SK-N-SH treated with all-trans-retinoic acid at 6 μM for 48 hours (cell line): ENCODE measurements around the gene SLC25A17.
"Not testable (repeated sequence)": the region's sequence is repeated elsewhere in the genome, so short reads cannot be mapped to it uniquely, and the experiment has no call there.

Experiments used
- ATAC-seq: fragments of 200-7000 bp; cut with Tn5 transposase; 3 replicates; pipeline ENCODE4 v1.9.1; 2020; ENCODE audit warnings: mild to moderate bottlenecking, moderate library complexity
- ARNTL ChIP-seq: fragments of 450-650 bp; formaldehyde crosslinking; IDR thresholded peaks from 2 replicates; pipeline ENCODE4 v1.5.0; 2020; ENCODE audit warnings: low read depth, mild to moderate bottlenecking, moderate library complexity, borderline replicate concordance
- BACH2 ChIP-seq: fragments of 250-450 bp; sonication (Bioruptor Pico); IDR thresholded peaks from 2 replicates; pipeline ENCODE4 v1.9.0; 2021; ENCODE audit warnings: mild to moderate bottlenecking, borderline replicate concordance
- CSDC2 ChIP-seq: fragments of 250-450 bp; sonication (Bioruptor Pico); IDR thresholded peaks from 2 replicates; pipeline ENCODE4 v1.5.0; 2020; ENCODE audit warnings: mild to moderate bottlenecking, moderate library complexity
- ESRRG ChIP-seq: fragments of 250-450 bp; sonication (Bioruptor Pico); IDR thresholded peaks from 2 replicates; pipeline ENCODE4 v1.6.1; 2021; ENCODE audit warnings: mild to moderate bottlenecking
- GLIS3 ChIP-seq: fragments of 250-450 bp; sonication (Bioruptor Pico); IDR thresholded peaks from 2 replicates; pipeline ENCODE4 v1.5.0; 2020; ENCODE audit warnings: mild to moderate bottlenecking, moderate library complexity
- ISL1 ChIP-seq: fragments of 250-450 bp; sonication (Bioruptor Pico); IDR thresholded peaks from 2 replicates; pipeline ENCODE4 v2.1.2; 2022; ENCODE audit warnings: mild to moderate bottlenecking, moderate library complexity
- OSR1 ChIP-seq: fragments of 250-450 bp; sonication (Bioruptor Pico); IDR thresholded peaks from 2 replicates; pipeline ENCODE4 v1.8.0; 2022; ENCODE audit warnings: moderate library complexity, mild to moderate bottlenecking, inconsistent platforms
- PPARA ChIP-seq: fragments of 250-450 bp; sonication (Bioruptor Pico); IDR thresholded peaks from 2 replicates; pipeline ENCODE4 v1.5.0; 2020; ENCODE audit warnings: mild to moderate bottlenecking, borderline replicate concordance
- RARB ChIP-seq: fragments of 250-450 bp; sonication (Bioruptor Pico); IDR thresholded peaks from 2 replicates; pipeline ENCODE4 v1.8.0; 2021; ENCODE audit warnings: mild to moderate bottlenecking, moderate library complexity
- SNAI2 ChIP-seq: fragments of 250-450 bp; sonication (Bioruptor Pico); IDR thresholded peaks from 2 replicates; pipeline ENCODE4 v1.5.0; 2020; ENCODE audit warnings: mild to moderate bottlenecking, moderate library complexity
- TCF4 ChIP-seq: fragments of 250-450 bp; sonication (Bioruptor Pico); IDR thresholded peaks from 2 replicates; pipeline ENCODE4 v1.8.0; 2021; ENCODE audit warnings: mild to moderate bottlenecking, moderate library complexity, borderline replicate concordance
- TOX ChIP-seq: fragments of 250-450 bp; sonication (Bioruptor Pico); IDR thresholded peaks from 2 replicates; pipeline ENCODE4 v1.8.0; 2021; ENCODE audit warnings: mild to moderate bottlenecking, moderate library complexity, borderline replicate concordance
- ZC3H10 ChIP-seq: fragments of 250-450 bp; sonication (Bioruptor Pico); IDR thresholded peaks from 2 replicates; pipeline ENCODE4 v1.5.1; 2021; ENCODE audit warnings: mild to moderate bottlenecking, moderate library complexity
- ZFP3 ChIP-seq: fragments of 250-450 bp; sonication (Bioruptor Pico); IDR thresholded peaks from 2 replicates; pipeline ENCODE4 v1.5.0; 2020; ENCODE audit warnings: mild to moderate bottlenecking, moderate library complexity
- ZFP30 ChIP-seq: fragments of 450-650 bp; formaldehyde crosslinking; IDR thresholded peaks from 2 replicates; pipeline ENCODE4 v1.5.0; 2022; ENCODE audit warnings: mild to moderate bottlenecking, moderate library complexity
- ZNF565 ChIP-seq: fragments of 450-650 bp; formaldehyde crosslinking; conservative IDR thresholded peaks from 2 replicates; pipeline ENCODE4 v1.5.0; 2020; ENCODE audit warnings: low read depth, mild to moderate bottlenecking, moderate library complexity
- ZNF70 ChIP-seq: fragments of 450-650 bp; formaldehyde crosslinking; IDR thresholded peaks from 2 replicates; pipeline ENCODE4 v1.5.0; 2020; ENCODE audit warnings: mild to moderate bottlenecking, moderate library complexity
- ZNF8 ChIP-seq: fragments of 450-650 bp; formaldehyde crosslinking; IDR thresholded peaks from 2 replicates; pipeline ENCODE4 v1.5.0; 2020; ENCODE audit warnings: mild to moderate bottlenecking, moderate library complexity
- TF ChIP-seq, protein P1 (sequence below): fragments of 250-450 bp; sonication (Bioruptor Pico); IDR thresholded peaks from 2 replicates; pipeline ENCODE4 v1.8.0; 2021; ENCODE audit warnings: low read depth, mild to moderate bottlenecking, moderate library complexity, borderline replicate concordance
- TF ChIP-seq, protein P2 (sequence below): fragments of 250-450 bp; sonication (Bioruptor Pico); IDR thresholded peaks from 2 replicates; pipeline ENCODE4 v1.5.1; 2020; ENCODE audit warnings: low read depth, mild to moderate bottlenecking, moderate library complexity
- TF ChIP-seq, protein P3 (sequence below): fragments of 250-450 bp; sonication (Bioruptor Pico); IDR thresholded peaks from 2 replicates; pipeline ENCODE4 v1.5.1; 2021; ENCODE audit warnings: mild to moderate bottlenecking, moderate library complexity
- TF ChIP-seq, protein P4 (sequence below): fragments of 250-450 bp; sonication (Bioruptor Pico); IDR thresholded peaks from 2 replicates; pipeline ENCODE4 v1.5.0; 2020; ENCODE audit warnings: mild to moderate bottlenecking, moderate library complexity

Gene SLC25A17, protein sequence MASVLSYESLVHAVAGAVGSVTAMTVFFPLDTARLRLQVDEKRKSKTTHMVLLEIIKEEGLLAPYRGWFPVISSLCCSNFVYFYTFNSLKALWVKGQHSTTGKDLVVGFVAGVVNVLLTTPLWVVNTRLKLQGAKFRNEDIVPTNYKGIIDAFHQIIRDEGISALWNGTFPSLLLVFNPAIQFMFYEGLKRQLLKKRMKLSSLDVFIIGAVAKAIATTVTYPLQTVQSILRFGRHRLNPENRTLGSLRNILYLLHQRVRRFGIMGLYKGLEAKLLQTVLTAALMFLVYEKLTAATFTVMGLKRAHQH

DNA sequence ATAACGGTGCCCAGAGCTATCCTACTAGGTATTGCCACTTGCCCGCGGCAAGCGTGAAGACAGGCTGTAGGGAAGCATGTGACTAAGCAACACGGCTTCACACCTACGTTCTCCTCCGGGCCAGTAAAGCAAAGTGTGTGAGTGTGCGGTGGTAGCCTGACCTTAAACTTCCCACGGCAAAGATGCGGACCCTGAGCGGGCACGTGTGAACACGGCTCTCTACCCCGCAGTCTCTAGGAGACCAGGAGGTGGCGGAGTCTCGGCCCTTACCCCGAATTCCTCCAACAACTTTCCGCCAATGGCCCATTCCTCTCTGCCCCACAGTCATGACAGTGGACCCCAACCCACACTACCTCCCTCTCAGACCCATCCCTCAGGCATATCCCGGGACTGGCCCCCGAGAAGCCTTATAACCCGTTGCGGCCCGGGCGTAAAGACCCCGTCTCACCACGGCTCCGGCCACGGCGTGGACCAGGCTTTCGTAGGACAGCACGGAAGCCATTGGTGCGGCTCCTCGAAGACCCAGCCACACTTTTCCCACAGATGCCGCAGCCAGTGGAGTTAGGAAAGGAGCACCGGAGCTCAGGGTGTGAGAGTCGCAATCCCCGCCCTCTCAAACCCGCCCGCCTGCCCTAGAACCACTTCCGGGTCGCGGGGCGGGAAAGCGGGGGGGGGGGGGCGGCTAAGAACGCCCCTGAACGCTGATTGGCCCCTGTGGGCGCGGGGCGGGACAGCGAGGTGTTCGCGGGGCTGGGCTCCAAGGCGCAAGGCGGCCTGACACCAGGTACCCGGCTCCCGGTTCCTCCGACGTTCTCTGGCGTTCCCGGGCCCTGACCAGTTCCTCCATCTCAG is at the start of gene SLC25A17:
SLC25A17 (minus strand) TSS at position 600 of the 852 bp plus-strand sequence; CDS start at position 502, 98 bp downstream.
- TF ChIP-seq ESRRG (no peak), ZC3H10 (CRISPR knock-in tag) (no peak), TOX (CRISPR knock-in tag) (no peak), ZNF565 (CRISPR knock-in tag) (no peak), TCF4 (CRISPR knock-in tag) (no peak), SNAI2 (CRISPR knock-in tag) (no peak), ZFP3 (CRISPR knock-in tag) (no peak)
- peak; percentile 92 for ATAC-seq

DNA sequence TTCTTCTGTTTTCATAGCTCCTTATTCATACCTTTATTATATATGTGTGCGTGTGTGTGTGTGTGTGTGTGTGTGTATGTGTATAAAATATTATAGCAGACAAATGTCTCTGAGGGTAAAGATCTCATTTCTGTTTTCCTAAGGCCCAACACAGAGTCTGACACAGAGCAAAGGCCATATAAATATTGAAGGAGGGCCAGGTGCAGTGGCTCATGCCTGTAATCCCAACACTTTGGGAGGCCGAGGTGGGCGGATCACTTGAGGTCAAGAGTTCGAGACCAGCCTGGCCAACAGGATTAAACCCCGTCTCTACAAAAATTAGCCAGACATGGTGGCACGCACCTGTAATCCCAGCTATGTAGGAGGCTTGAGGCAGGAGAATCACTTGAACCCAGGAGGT is 49.2 kb upstream of the SLC25A17 start:
- not testable (repeated sequence) for ATAC-seq

DNA sequence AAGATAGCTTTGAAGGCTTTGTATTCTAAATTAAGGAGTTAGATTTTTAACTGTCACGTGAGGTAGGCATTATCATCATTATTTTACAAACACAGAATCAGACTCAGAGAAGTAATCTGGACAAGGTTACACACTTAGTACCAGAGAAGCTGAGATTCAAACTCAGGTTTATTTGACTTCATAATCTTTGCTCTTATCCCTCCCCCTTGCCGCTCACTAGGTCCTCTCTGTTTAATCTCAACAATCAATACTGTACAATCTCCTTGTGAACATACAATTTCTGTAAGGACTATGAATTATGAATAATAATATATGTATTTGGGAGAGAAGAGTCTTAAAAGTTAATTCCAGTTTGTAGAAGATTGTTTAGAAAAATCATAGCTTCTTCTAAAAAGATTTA is 48.0 kb upstream of the SLC25A17 start:
- TF ChIP-seq ZNF70, result no peak
- no peak for TF ChIP-seq GLIS3 (CRISPR knock-in tag)
- TF ChIP-seq, protein P1, sequence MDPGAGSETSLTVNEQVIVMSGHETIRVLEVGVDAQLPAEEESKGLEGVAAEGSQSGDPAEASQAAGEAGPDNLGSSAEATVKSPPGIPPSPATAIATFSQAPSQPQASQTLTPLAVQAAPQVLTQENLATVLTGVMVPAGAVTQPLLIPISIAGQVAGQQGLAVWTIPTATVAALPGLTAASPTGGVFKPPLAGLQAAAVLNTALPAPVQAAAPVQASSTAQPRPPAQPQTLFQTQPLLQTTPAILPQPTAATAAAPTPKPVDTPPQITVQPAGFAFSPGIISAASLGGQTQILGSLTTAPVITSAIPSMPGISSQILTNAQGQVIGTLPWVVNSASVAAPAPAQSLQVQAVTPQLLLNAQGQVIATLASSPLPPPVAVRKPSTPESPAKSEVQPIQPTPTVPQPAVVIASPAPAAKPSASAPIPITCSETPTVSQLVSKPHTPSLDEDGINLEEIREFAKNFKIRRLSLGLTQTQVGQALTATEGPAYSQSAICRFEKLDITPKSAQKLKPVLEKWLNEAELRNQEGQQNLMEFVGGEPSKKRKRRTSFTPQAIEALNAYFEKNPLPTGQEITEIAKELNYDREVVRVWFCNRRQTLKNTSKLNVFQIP (CRISPR knock-in tag), result no peak
- no peak for ATAC-seq

DNA sequence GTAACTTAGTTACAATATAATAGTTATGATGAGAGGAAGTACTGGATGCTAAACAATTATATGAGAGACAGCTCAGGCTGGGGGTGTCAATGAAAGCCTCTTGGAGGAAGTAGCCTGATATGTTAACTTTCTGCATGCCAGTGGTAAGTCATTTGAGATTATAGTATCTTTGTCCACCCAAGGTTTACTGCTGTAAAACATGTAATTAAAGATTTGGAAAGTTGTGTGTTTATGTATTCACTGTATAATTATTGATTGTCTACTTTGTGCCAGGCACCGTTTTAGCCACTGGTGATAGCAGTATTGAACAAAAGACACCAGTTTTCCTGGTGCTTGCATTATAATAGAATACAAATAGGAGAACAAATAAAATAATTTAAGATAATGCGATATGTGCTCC is 43.4 kb upstream of the SLC25A17 start:
- TF ChIP-seq ZNF70 (no peak), ZNF8 (CRISPR knock-in tag) (no peak), ZFP30 (no peak), ZNF565 (CRISPR knock-in tag) (no peak), PPARA (CRISPR knock-in tag) (no peak), BACH2 (no peak), RARB (CRISPR knock-in tag) (no peak), SNAI2 (CRISPR knock-in tag) (no peak), TOX (CRISPR knock-in tag) (no peak), ARNTL (CRISPR knock-in tag) (no peak), ZC3H10 (CRISPR knock-in tag) (no peak), ZFP3 (CRISPR knock-in tag) (no peak), ISL1 (CRISPR knock-in tag) (no peak), OSR1 (CRISPR knock-in tag) (no peak), CSDC2 (CRISPR knock-in tag) (no peak), ESRRG (no peak)
- TF ChIP-seq, protein P2, sequence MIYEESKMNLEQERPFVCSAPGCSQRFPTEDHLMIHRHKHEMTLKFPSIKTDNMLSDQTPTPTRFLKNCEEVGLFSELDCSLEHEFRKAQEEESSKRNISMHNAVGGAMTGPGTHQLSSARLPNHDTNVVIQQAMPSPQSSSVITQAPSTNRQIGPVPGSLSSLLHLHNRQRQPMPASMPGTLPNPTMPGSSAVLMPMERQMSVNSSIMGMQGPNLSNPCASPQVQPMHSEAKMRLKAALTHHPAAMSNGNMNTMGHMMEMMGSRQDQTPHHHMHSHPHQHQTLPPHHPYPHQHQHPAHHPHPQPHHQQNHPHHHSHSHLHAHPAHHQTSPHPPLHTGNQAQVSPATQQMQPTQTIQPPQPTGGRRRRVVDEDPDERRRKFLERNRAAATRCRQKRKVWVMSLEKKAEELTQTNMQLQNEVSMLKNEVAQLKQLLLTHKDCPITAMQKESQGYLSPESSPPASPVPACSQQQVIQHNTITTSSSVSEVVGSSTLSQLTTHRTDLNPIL (CRISPR knock-in tag), result no peak
- TF ChIP-seq, protein P3, sequence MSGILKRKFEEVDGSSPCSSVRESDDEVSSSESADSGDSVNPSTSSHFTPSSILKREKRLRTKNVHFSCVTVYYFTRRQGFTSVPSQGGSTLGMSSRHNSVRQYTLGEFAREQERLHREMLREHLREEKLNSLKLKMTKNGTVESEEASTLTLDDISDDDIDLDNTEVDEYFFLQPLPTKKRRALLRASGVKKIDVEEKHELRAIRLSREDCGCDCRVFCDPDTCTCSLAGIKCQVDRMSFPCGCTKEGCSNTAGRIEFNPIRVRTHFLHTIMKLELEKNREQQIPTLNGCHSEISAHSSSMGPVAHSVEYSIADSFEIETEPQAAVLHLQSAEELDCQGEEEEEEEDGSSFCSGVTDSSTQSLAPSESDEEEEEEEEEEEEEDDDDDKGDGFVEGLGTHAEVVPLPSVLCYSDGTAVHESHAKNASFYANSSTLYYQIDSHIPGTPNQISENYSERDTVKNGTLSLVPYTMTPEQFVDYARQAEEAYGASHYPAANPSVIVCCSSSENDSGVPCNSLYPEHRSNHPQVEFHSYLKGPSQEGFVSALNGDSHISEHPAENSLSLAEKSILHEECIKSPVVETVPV (CRISPR knock-in tag), result no peak
- TF ChIP-seq, protein P4, sequence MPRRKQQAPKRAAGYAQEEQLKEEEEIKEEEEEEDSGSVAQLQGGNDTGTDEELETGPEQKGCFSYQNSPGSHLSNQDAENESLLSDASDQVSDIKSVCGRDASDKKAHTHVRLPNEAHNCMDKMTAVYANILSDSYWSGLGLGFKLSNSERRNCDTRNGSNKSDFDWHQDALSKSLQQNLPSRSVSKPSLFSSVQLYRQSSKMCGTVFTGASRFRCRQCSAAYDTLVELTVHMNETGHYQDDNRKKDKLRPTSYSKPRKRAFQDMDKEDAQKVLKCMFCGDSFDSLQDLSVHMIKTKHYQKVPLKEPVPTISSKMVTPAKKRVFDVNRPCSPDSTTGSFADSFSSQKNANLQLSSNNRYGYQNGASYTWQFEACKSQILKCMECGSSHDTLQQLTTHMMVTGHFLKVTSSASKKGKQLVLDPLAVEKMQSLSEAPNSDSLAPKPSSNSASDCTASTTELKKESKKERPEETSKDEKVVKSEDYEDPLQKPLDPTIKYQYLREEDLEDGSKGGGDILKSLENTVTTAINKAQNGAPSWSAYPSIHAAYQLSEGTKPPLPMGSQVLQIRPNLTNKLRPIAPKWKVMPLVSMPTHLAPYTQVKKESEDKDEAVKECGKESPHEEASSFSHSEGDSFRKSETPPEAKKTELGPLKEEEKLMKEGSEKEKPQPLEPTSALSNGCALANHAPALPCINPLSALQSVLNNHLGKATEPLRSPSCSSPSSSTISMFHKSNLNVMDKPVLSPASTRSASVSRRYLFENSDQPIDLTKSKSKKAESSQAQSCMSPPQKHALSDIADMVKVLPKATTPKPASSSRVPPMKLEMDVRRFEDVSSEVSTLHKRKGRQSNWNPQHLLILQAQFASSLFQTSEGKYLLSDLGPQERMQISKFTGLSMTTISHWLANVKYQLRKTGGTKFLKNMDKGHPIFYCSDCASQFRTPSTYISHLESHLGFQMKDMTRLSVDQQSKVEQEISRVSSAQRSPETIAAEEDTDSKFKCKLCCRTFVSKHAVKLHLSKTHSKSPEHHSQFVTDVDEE (CRISPR knock-in tag), result no peak
- TF ChIP-seq, protein P1 (CRISPR knock-in tag), result no peak
- ATAC-seq, result no peak
